Panc1 (cell line): ENCODE results near the gene WDR70.

ENCODE experiments used
- POLR2AphosphoS5 ChIP-seq: IDR thresholded peaks from 2 replicates; pipeline ENCODE4 v1.6.1; 2012; ENCODE audit warnings: mild to moderate bottlenecking, low read depth, low read length, moderate library complexity
- SIN3A ChIP-seq: IDR thresholded peaks from 2 replicates; pipeline ENCODE4 v1.6.1; 2012; ENCODE audit warnings: low read depth, mild to moderate bottlenecking, low read length, moderate library complexity, borderline replicate concordance; ENCODE audit not compliant: insufficient read depth
- TCF7L2 ChIP-seq: IDR thresholded peaks from 2 replicates; pipeline ENCODE4 v1.6.1; 2011; ENCODE audit warnings: mild to moderate bottlenecking, low read depth, low read length, inconsistent platforms
- TF ChIP-seq, protein P1 (sequence below), 2 experiments: IDR thresholded peaks; 2 replicates each; pipeline ENCODE4 v1.6.1; 2011 to 2012; ENCODE audit warnings: low read depth in 2 of 2, control low read depth in 1 of 2, low read length in 1 of 2, mild to moderate bottlenecking in 1 of 2, moderate library complexity in 1 of 2; ENCODE audit not compliant: insufficient read depth in 1 of 2
- TF ChIP-seq, protein P2 (sequence below): fragments of 450-650 bp; IDR thresholded peaks from 2 replicates; pipeline ENCODE4 v1.5.1; 2017; ENCODE audit warnings: mild to moderate bottlenecking

DNA sequence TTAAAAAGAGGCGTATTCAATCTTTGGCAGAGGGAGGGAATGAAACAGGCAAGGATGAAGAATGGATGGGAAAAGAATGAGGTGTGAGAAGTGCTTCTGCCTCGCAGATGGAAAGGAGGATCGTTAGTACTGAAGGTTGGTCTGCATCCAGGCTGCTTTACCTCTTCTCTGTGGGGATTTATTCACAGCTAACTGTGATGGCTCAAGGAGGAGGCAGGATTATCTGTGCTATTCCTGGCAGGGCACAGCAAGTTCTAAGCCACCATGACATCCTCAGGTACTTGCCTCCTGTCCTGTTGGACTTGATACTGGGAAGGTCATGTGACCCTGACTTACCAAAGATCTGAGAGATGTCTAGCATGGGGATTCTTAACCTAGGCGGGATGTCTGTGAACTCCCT lies 376.5 kb downstream of the WDR70 start:
- no peak for TF ChIP-seq POLR2AphosphoS5
- TF ChIP-seq, protein P1, sequence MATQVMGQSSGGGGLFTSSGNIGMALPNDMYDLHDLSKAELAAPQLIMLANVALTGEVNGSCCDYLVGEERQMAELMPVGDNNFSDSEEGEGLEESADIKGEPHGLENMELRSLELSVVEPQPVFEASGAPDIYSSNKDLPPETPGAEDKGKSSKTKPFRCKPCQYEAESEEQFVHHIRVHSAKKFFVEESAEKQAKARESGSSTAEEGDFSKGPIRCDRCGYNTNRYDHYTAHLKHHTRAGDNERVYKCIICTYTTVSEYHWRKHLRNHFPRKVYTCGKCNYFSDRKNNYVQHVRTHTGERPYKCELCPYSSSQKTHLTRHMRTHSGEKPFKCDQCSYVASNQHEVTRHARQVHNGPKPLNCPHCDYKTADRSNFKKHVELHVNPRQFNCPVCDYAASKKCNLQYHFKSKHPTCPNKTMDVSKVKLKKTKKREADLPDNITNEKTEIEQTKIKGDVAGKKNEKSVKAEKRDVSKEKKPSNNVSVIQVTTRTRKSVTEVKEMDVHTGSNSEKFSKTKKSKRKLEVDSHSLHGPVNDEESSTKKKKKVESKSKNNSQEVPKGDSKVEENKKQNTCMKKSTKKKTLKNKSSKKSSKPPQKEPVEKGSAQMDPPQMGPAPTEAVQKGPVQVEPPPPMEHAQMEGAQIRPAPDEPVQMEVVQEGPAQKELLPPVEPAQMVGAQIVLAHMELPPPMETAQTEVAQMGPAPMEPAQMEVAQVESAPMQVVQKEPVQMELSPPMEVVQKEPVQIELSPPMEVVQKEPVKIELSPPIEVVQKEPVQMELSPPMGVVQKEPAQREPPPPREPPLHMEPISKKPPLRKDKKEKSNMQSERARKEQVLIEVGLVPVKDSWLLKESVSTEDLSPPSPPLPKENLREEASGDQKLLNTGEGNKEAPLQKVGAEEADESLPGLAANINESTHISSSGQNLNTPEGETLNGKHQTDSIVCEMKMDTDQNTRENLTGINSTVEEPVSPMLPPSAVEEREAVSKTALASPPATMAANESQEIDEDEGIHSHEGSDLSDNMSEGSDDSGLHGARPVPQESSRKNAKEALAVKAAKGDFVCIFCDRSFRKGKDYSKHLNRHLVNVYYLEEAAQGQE (IDR thresholded peaks at IDR 0.05; ENCODE audit: insufficient read depth in 1 of 2, low read depth in 2 of 2, low read length in 1 of 2) = no peak
- TF ChIP-seq, protein P2, sequence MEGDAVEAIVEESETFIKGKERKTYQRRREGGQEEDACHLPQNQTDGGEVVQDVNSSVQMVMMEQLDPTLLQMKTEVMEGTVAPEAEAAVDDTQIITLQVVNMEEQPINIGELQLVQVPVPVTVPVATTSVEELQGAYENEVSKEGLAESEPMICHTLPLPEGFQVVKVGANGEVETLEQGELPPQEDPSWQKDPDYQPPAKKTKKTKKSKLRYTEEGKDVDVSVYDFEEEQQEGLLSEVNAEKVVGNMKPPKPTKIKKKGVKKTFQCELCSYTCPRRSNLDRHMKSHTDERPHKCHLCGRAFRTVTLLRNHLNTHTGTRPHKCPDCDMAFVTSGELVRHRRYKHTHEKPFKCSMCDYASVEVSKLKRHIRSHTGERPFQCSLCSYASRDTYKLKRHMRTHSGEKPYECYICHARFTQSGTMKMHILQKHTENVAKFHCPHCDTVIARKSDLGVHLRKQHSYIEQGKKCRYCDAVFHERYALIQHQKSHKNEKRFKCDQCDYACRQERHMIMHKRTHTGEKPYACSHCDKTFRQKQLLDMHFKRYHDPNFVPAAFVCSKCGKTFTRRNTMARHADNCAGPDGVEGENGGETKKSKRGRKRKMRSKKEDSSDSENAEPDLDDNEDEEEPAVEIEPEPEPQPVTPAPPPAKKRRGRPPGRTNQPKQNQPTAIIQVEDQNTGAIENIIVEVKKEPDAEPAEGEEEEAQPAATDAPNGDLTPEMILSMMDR = no peak
- no peak for TF ChIP-seq SIN3A
- no peak for TF ChIP-seq TCF7L2
